ENCODE measurements around the gene RER1. TPM values are rescaled to one million over a fixed set of nuclear protein-coding genes. Genes with fewer than 3 reads are reported as not detected.

RER1 gene
- total RNA-seq, 1 experiment from 2014 or later = 155 TPM

- Histone ChIP-seq H3K4me2 (ENCODE audit: low read length) (peak overlapping the region; percentile 75), H3K27ac (ENCODE audit: low read depth, low read length) (peak overlapping the region; percentile 98), H3K9ac (ENCODE audit: low read length) (peak overlapping the region; percentile 97), H2AFZ (ENCODE audit: low read depth, low read length, poor library complexity, severe bottlenecking) (peak overlapping the region; percentile 25), H3K9me3 (ENCODE audit: control insufficient read depth in 1 of 2, insufficient read depth in 1 of 2, low read depth in 1 of 2, low read length in 2 of 2) (no peaks in the 10 kb centered on the region), H3K4me1 (ENCODE audit: control insufficient read depth in 1 of 2, insufficient read depth in 2 of 2, low read length in 2 of 2) (peaks cover 14 to 39% of the 10 kb centered on the region in 2 experiments; a peak in 3 of 4 replicates), H3K79me2 (ENCODE audit: insufficient read depth, low read length) (peaks cover 24% of the 10 kb centered on the region; the same call in 1 of the 2 replicates), H3K9me2 (ENCODE audit: insufficient read depth) (no peaks in the 10 kb centered on the region), H3K36me3 (ENCODE audit: control insufficient read depth in 1 of 2, insufficient read depth in 2 of 2, low read length in 2 of 2) (0 out of 4 replicates have a peak, but pooled peaks cover 0 to 6% of the 10 kb centered on the region in 2 experiments), H4K20me1 (ENCODE audit: insufficient read depth) (no peaks in the 10 kb centered on the region), H3K27me3 (ENCODE audit: insufficient read depth, low read length) (no peaks in the 10 kb centered on the region), H3K4me3 (replicated peaks in 1 of 2; ENCODE audit: low read depth in 1 of 2, low read length in 2 of 2) (peak overlapping the region; percentile 75 to 99)
- CTCF ChIA-PET = interaction anchor here (1.0 to 2.2 kb wide), 4 partner anchors 133 to 373 kb away, joined by 4 to 13 read pairs (median 6); partner anchors contain the start of gene FAAP20
- intact Hi-C loops (cut with micrococcal nuclease) = loop anchor here (1.0 to 5.0 kb wide), 4 partner anchors 114 to 389 kb away; partner anchors contain the start of genes PANK4 and TTC34
- no peak for DNase-seq (ENCODE audit: low read depth, low spot score)
- peak; percentile 47 for ATAC-seq
- BruUV-seq (replicated peaks) = no TSS peak
- RAD21 ChIA-PET (ENCODE audit: low non-redundant PET in 1 of 2, low total read pairs in 2 of 2, uncharacterized antibody in 2 of 2, unreplicated experiment in 2 of 2) = interaction anchor here in 1 of 2 experiments (1.0 kb wide), 1 partner anchor 133 kb away, joined by 5 read pairs; no protein-coding TSS in a partner anchor
- POLR2A ChIA-PET = interaction anchor here (0.7 to 1.4 kb wide), 4 partner anchors 22 to 172 kb away, joined by 3 to 5 read pairs (median 4); partner anchors contain the start of genes MORN1 and RER1
- TF ChIP-seq MAX (IDR thresholded peaks at IDR 0.05) (no peak), CBX3 (IDR thresholded peaks at IDR 0.05; ENCODE audit: low read depth) (no peak), ZBTB33 (IDR thresholded peaks at IDR 0.05; ENCODE audit: extremely low read depth, insufficient replicate concordance, low read length) (no peak), EGR1 (IDR thresholded peaks at IDR 0.05; ENCODE audit: low read depth) (no peak), ATF3 (IDR thresholded peaks at IDR 0.05) (no peak), REST (IDR thresholded peaks at IDR 0.05; ENCODE audit: low read depth) (no peak), SRF (IDR thresholded peaks at IDR 0.05; ENCODE audit: low read depth) (no peak), JUND (IDR thresholded peaks at IDR 0.05) (no peak), SIN3A (IDR thresholded peaks at IDR 0.05; ENCODE audit: low read depth) (no peak), ZNF274 (IDR thresholded peaks at IDR 0.05; ENCODE audit: low read depth, low read length) (no peak), POLR2AphosphoS5 (IDR thresholded peaks at IDR 0.05; ENCODE audit: low read depth, low read length) (peak; percentile 58), ZFX (IDR thresholded peaks at IDR 0.05) (peak; percentile 55; the same call in 1 of the 2 replicates), EZH2phosphoT487 (IDR thresholded peaks at IDR 0.05; ENCODE audit: borderline replicate concordance) (no peak), ELF1 (IDR thresholded peaks at IDR 0.05; ENCODE audit: borderline replicate concordance, low read depth) (no peak), EZH2 (IDR thresholded peaks at IDR 0.05) (no peak), FOSL1 (IDR thresholded peaks at IDR 0.05; ENCODE audit: low read depth) (no peak), TCF7L2 (IDR thresholded peaks at IDR 0.05; ENCODE audit: borderline replicate concordance, extremely low read depth, insufficient read depth, insufficient read length) (no peak), CTCF (IDR thresholded peaks at IDR 0.05 in 2 of 3, conservative IDR thresholded peaks at IDR 0.05 in 1 of 3; ENCODE audit: borderline replicate concordance in 1 of 3, insufficient read depth in 1 of 3, low read depth in 2 of 3, low read length in 2 of 3) (no peak)
Measured at GRCh38 chr1:2413495-2414296, 22.1 kb downstream of the RER1 start.
